TTC549 (cell line): ENCODE data around the gene RPL29.
"Not testable (repeated sequence)": the region's sequence is repeated elsewhere in the genome, so short reads cannot be mapped to it uniquely, and the experiment has no call there.

Experiments used
- FAIRE-seq: peaks from 2 replicates; lab custom pipeline; 2012; peaks lifted over from hg19 to GRCh38; lab: Jason Lieb, UNC

The RPL29 gene

GRCh38 chr3:52005571-52005986, 9.9 kb upstream of the RPL29 start:
- FAIRE-seq, result no peak

DNA sequence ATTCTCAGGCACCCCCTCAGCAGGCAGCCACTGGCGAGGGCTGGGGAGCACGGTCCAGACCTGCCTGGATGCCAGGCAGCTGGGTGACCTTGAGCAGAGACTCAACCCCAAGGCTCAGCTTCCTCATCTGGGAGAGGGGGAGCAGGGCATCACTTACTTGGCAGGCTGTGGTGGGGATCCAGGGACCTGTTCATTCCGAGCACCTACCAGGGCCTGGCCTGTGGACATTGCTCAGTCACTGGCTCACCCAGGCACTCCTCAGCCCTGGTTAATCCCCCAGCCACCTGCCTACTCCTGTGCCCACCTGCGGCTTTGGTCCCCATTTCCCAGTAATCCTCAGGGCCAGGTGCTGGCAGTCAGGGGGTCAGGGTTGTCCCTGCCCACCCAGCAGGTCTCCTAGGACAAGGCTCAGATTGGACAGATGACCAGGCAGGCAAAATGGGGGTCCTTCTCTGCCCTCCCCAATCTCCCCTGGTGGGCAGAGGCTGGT, 9.3 kb upstream of the RPL29 start:
- FAIRE-seq, result no peak

GRCh38 chr3:52004163-52004787, 8.6 kb upstream of the RPL29 start:
- no peak for FAIRE-seq

- no peak for FAIRE-seq
Observed at GRCh38 chr3:52002748-52003147, 7.1 kb upstream of the RPL29 start.

- no peak for FAIRE-seq
Observed at GRCh38 chr3:52001443-52001974, 5.8 kb upstream of the RPL29 start.

DNA sequence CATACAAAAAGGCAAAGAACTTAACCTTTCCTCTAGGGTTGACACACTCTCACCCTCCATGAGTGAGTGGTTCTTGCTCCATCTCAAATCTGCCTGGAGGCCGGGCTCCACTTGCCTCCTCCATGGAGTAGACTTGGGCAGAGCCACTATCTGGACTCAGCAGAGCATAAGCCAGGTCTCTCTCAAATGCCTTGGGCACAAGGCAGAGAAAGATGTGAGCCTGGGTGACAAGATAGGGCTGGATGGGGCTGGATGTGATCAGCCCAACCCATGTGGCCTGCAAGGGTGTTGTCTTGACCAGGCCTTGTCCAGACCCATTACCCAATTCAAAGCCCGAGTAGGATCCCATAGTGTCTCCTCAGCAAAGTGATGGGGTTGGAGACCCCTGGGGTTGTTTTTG, 4.2 kb upstream of the RPL29 start:
- FAIRE-seq, result no peak

DNA sequence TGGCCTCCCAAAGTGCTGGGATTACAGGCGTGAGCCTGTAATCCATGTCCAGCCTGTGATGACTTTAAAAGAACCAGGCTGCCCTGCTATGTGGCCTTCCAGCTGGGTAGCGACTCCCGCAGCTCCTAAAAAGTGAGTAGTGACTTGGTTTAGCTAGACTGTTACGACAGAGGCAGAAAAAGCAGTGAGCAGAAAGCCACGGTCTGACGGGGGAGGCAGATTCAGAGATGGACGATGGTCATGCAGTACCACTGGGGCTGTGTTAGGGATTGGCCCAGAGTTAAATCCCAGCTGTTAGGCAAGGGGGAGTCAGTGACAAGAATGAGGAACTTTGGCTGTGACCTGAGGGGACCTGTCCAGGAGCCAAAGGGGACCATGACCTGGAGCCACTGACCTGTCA, 3.1 kb upstream of the RPL29 start:
- FAIRE-seq, result no peak

GRCh38 chr3:51997935-51998596, 2.4 kb upstream of the RPL29 start:
- FAIRE-seq, result no peak

- FAIRE-seq, result no peak
Observed at GRCh38 chr3:51997172-51997571, 1.5 kb upstream of the RPL29 start.

DNA sequence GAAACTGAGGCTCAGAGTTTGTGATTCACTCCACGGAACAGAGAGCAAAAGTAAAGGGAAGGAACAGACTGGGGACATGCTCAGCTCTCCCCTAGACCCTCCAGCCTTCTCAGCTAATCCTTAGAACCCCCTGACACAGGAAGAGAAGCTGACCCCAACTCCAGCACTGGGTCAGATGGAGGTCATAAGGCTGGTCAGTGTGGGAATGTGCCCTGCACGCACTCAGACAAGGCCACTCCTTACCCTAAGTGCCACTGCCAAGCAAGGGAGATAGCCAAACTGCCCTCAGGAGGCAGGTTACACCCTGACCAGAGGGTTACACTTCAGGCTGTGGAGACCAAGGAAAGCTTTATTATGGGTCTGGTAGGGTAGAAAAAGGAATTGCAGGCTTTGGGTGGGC, 1.2 kb downstream of the RPL29 start:
- FAIRE-seq, result no peak

DNA sequence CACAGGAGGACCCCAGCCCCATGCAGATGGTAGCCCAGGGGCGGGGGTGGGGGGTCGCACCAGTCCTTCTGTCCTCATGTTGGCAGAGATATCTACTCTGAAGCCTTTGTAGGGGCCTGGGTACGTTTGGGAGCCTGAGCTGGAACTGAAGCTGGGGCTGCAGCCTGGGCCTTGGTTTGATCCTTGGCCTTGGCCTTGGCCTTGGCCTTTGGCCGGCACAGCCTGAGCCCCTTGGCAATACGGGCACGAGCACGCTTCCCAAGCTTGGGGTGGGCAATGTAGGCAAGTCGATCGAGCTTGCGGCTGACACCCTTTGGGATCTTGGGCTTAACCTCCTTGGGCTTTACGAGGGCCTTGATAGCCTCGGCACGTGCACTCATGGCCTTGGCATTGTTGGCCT, 2.0 kb downstream of the RPL29 start:
- FAIRE-seq, result not testable (repeated sequence)

GRCh38 chr3:51992017-51992682, 3.5 kb downstream of the RPL29 start:
- FAIRE-seq, result no peak

GRCh38 chr3:51990501-51990971, 5.2 kb downstream of the RPL29 start:
- FAIRE-seq, result not testable (repeated sequence)

DNA sequence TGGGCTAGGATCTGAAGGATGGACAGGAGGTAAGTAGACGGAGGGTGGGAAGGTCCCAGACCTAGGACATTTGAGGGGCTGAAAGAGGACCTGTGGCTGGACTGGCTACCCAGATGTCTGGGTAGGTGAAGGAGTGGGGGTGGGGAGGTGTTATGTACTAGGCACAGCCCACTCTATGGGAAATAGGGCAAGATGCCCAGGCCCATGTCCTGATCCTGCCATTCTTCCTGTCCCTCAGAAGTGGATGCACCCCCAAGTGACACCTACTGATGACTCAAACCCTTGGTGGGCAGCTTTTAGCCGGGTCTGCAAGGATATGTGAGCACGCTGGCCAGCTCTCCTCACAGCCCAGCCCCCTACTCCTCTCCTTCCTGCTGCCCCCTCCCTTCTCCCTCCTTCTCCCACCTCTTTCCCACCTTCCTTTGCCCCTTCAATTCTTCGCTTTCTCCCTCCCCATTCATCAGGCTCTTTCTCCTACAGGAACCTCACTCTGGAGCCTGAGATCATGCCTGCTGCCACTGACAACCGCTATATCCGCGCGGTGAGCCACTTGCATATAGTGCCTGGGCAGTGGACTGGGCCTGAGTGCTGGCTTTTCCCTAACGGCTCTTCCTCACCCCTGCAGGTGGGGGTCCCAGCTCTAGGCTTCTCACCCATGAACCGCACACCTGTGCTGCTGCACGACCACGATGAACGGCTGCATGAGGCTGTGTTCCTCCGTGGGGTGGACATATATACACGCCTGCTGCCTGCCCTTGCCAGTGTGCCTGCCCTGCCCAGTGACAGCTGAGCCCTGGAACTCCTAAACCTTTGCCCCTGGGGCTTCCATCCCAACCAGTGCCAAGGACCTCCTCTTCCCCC, 7.2 kb downstream of the RPL29 start:
- FAIRE-seq, result no peak

DNA sequence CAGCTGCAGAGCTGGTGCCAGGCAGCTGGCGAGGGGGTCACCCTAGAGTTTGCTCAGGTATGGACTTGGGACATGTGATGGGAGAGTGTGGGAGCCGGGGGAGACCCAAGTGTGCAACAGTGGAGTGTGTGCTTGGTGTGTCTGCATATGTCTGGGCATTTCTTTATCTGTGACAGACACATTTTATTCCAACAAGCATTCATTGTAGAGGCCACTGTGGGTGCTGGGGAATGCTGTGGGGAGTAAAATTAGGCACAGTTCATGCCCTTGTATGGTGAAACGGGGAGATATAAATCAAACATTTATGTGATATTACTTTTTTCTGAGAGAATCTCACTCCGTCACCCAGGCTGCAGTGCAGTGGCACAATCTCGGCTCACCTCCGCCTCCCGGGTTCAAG, 8.1 kb downstream of the RPL29 start:
- FAIRE-seq, result no peak

DNA sequence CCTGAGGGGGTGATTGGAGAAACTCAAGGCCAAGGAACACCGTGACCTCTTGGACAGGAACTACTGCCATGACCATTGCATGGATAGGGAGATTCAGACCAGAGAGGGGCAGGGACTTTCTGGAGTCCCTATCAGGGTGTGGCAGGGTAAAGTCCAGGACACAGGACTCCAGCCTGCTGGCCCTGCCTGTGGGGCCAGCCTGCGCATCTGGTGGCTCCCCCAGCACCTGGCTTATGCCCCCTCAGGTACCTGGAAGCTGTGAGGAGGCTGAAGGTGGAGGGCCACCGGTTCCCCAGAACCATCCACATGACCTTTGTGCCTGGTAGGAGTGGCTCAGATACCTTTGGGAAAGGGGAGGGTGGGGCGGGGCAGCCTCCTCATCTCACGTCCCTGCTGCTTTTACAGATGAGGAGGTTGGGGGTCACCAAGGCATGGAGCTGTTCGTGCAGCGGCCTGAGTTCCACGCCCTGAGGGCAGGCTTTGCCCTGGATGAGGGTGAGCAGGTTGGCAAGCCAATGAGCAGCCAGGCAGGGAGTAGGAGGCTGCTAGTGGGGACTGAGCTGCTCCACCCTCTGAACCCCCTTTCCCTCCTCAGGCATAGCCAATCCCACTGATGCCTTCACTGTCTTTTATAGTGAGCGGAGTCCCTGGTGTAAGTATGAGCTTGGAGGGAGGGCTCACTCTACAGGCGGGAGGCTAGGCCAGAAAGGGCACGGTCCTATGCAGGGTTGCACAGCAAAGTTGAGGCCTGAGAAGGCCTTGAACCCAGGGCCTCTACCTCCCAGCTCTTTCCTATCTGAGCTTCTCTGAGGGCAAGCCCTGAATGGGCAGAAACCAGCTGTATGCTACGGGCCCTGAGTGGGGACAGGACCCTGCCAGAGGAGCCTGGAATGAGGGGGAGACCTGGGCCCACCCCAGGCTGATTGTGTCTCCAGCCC, 9.4 kb downstream of the RPL29 start:
- FAIRE-seq, result no peak

DNA sequence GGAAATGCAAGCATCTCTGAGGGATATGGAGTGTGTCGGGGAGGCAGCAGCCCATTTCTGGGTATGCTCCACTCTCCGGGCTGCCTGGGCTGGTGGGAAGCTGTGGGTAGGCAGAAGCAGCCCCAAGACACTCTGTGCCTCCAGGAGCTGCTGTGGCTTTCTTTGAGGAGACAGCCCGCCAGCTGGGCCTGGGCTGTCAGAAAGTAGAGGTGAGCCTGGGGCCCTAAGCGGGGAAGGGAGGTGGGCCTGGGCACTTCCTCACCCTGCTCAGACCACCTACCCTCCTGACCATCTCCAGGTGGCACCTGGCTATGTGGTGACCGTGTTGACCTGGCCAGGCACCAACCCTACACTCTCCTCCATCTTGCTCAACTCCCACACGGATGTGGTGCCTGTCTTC, 10.6 kb downstream of the RPL29 start:
- FAIRE-seq, result no peak

DNA sequence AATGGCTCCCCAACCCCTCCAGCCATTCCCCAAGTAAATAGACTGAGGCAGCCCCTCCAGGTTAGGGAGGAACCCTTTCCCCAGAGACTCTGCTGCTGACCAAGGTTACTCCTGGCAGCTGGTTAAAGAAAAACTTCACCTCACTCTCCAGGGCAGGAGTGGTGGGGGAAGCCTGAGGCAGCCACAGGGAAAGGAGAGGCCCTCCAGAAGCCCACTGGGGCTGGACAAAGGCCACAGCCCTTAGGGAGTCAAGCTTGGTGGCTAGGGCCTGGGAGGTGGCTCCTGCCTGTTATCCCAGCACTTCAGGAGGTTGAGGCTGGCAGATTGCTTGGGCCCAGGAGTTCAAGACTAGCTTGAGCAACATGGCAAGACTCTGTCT, 11.4 kb downstream of the RPL29 start:
- no peak for FAIRE-seq

DNA sequence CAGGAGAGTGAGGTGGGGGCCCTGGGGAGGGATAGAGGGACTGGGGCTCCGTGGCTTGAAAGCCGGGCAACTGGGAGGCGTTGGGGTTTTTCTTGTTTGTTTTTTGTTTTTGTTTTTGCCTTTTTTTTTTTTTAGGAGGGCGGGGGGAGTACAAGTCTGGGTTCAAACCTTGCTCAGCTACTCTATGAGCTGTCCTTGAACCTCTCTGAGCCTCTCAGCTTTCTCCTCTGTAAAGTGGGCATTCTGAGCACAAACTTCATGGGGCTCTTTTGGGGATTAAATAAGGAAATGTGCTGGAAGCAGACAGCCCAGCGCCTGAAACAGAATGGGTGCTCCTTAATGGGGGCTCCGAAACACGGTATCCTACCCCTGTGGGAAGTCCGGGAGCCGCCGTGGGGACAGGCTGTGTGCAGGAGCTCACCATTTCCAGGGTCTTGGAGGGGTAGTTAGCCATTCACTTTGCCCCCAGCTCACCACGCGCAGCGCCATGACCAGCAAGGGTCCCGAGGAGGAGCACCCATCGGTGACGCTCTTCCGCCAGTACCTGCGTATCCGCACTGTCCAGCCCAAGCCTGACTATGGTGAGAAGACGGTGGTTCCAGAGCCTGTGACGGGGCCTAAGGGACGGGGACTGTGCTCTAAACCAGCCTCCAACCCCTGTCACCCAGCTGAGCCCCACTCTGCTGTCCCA, 12.0 kb downstream of the RPL29 start:
- no peak for FAIRE-seq

DNA sequence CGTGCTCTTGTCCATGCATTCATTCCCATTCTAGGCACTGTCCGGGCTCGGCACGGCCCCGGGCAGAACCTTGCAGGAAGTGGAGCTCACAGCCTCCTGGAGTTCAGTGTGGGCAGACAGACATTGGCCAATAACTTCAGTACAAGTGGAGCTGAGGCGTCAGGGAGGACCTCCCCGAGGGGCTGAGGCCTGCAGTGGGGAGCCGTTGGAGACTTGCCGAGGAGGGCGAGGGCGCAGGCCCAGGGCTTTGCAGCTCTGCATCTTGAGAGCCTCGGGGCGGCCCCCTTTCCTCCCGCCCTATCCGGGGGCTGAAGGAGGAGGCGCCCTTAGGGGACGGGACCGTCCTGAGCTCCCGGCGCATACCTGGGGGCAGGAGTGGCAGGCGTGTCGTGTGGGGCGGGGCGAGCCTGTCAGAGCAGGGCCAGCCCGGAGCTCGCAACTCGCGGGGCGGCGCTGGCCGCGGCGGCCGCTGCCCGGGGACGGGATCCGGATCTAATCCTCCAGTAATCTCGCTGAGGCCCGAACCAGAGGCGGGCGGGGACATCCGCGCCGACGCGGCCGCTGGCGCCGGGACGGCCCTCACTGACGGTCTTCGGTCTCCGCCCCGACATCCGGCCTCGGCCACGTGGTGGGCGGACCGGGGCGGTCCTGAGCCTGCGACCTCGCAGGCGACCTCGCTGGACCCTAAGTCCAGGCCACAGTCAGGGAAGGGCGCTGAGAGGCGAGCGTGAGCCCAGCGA, 12.7 kb downstream of the RPL29 start, which contains the start of gene ACY1:
Gene ACY1 (plus strand): TSS at position 698 of the 740 bp plus-strand sequence. CDS start 530 bp downstream, outside the sequence.
- no peak for FAIRE-seq
